GM21367 (cell line): Measurements from ENCODE around the gene DPF3.

Experiments used
- ATAC-seq: cut with Tn5 transposase; IDR thresholded peaks from one replicate; pipeline ENCODE4 v1.9.1; 2021; ENCODE audit not compliant: unreplicated experiment

The DPF3 gene

GRCh38 chr14:72649603-72650227 lies 244.2 kb downstream of the DPF3 start:
- no peak for ATAC-seq

DNA sequence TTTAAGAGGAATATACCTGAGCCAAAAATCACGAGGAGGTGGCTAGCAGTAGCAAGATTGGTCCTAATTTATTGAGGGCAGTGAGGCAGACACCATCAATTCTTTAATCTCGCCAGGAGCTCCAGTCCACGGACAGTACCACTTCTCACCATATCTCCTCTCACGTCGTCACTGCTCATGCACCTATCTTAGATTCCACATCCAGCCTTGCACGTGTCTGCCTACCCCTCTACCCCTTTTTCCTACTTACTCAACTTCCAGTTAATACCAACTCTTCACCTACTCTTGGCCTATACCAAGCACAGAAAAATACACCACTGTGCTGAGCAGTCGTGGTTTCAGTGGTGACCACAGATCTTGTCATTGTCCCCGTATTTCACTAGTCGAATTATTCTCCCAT lies 246.1 kb downstream of the DPF3 start:
- ATAC-seq: no peak

GRCh38 chr14:72646861-72647528 lies 246.9 kb downstream of the DPF3 start:
- ATAC-seq: no peak

DNA sequence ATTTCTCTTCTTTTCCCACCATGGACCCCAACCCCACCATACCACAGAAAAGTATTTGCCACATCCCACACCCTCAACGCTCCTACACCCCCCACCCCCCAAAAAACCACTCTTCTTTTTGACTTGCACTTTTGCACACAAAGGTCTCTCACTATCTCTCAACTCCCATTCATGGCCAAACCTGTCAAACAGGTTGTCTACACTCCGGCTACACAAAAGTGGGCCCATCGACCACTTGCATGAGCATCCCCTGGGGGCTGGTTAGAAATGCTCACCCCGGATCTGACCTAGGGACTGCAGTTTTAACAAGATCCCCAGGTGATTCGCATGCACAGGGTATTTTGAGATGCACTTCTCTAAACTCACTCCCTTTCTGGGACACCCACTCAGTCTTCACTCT lies 248.2 kb downstream of the DPF3 start:
- ATAC-seq: no peak

GRCh38 chr14:72644758-72645489 lies 249.0 kb downstream of the DPF3 start:
- ATAC-seq: no peak

DNA sequence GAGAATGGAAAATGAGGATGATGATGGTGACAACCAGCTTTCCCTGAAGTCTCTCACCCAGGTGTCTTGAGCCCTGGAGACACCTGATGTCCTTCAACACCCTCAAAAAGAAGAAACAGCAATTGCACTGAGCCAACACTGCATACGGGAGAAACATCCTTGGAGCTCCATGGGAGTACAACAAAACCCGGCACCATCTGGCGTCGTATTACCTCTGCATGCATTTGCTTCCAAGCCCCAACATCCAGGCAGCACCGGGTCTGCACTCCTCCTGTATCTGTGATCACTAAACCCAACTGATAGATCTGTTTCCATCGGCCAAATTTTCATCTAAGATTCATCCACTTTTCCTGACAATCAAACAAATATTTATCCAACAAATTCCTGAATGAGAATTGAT lies 249.9 kb downstream of the DPF3 start:
- ATAC-seq: no peak

DNA sequence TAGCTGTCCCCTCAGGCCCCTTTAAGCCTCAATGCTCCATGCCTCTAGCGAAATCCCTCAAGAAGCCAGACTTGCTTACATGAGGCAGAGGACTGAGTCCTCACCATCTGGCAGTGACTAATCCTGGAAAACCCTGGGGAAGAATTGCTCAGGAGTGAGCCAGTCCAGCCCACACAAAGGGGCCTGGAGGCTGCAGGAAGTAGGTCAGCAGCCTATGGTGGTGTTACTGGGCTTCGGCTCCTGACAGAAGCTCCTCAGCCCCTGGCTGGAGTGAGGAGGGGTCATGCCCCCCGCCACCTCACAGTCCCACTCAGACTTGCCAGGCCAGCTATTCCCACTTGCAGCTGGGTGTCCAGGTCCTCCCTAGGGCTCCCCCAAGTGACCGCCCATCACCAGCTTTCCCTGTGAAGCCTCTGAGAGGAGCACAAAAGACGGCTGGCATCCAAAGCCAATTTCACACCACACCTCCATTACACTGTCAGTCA lies 250.5 kb downstream of the DPF3 start:
- no peak for ATAC-seq

DNA sequence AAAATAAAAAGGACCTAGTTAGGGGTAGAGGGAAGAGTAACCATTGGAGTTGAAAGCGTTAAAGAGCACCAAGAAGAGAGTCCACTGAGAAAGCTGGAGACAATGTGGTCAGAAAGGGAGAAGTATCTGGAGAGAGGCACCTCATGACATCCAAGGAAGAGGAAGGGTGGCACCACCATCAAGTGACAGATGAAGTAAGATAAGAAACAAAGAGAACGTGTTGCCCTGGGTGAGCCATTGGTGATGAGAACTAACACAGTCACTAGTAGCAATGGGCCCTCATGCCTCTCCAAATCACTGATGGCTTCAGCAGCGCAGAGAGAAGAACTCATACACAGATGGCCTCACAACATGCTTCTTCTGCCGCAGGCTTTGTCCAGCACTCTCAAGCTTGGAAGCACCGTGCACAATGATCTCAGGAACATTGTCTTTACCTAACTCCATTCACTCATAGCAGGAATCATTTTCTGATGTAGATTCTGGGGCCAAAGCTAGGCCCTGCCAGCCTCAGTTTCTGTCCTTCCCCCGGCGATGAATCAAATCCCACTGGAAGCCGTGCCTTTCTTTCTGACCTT lies 252.9 kb downstream of the DPF3 start:
- ATAC-seq: no peak

GRCh38 chr14:72638021-72638420 lies 255.9 kb downstream of the DPF3 start:
- no peak for ATAC-seq

GRCh38 chr14:72636871-72637270 lies 257.0 kb downstream of the DPF3 start:
- no peak for ATAC-seq

GRCh38 chr14:72636094-72636493 lies 257.8 kb downstream of the DPF3 start:
- ATAC-seq: no peak

- no peak for ATAC-seq
Observed at GRCh38 chr14:72634691-72635616, 258.9 kb downstream of the DPF3 start.

DNA sequence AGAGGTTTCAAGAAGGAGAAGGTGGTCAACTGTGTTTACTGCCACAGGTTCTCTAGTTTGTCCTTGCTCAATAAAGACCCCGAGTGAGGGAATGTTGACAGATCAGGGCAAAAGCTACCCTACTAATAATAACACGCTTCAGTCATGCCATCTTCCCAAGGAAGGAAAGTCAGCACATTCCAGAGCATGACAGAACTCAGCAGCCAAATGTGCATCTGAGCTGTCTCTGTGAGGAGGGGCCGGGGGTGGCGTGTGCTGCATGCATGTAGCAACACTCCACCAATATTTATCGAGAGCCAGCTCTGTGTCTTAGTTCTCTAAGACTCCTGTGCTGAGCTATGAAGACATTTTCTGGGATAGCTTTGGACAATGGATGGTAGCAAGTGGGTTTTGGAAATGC lies 260.4 kb downstream of the DPF3 start:
- ATAC-seq: no peak

DNA sequence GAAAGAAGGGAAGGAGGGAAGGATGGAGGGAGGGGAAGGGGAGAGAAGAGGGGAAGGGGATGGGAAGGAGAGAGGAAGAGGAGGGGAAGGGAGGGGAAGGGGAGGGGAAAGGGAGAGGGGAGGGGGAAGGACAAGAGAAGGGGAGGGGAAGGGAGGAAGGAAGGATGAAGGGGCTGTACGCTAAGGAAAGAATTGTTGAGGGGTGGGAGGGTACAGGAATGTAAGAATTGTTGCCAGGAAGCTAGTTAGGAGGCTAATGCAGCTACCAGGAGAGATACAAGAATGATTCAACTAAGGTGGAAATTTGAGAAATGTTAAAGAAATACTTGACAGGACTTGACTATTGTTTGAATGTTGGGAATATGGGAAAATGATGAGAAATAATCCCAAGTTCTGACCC lies 261.2 kb downstream of the DPF3 start:
- no peak for ATAC-seq

DNA sequence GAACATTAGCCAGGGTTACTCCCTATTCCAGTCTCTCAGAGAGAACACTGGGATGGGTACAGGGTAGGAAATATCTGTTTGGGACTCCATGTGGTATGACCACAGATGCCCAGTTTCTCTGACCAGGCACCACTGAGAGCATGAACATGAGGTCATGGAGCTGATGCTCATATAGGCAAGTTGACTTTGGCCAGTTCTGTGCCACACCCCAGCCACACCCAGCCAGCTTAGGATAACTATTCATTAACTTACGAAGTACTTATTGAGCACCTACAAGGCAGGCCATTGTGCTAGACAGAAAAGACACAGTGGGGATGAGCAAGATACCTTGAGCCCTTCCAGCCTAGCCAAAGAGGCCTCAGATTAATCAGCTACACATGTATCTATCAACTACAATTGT lies 262.5 kb downstream of the DPF3 start:
- no peak for ATAC-seq

DNA sequence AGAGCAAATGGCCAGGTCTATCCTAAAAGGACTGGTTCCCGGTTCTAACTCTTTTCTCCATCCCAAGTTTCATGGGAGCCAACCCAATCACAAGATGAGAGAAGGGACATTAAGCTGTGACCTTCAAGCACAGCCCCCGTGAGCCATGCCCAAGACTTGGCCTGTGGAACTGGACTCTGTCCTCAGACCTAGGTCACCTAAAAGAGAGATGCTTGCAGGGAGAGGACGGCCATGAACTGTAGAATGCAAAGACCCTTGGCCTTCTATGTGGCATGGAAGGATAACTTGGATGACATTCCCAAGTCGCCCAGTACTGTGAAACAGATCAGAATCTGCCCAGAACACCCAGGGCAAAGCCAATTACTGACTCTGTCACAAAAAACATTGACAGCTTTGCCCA lies 263.5 kb downstream of the DPF3 start:
- no peak for ATAC-seq

- no peak for ATAC-seq
Observed at GRCh38 chr14:72629534-72629933, 264.4 kb downstream of the DPF3 start.

- ATAC-seq: no peak
Observed at GRCh38 chr14:72625689-72626088, 268.2 kb downstream of the DPF3 start.

- ATAC-seq: no peak
Observed at GRCh38 chr14:72621387-72622065, 272.4 kb downstream of the DPF3 start.

- ATAC-seq: no peak
Observed at GRCh38 chr14:72619881-72620280, 274.0 kb downstream of the DPF3 start.
